IMR-90 (cell line): ENCODE measurements around the gene CERS6. TPM values are rescaled to one million over a fixed set of nuclear protein-coding genes. Genes with fewer than 3 reads are reported as not detected.

Source experiments
- ATAC-seq: fragments of 200-7000 bp; cut with Tn5 transposase; 2 replicates; pipeline ENCODE4 v1.9.1; 2020; ENCODE audit warnings: low read depth, mild to moderate bottlenecking, moderate library complexity
- BruUV-seq: library from RNA; stranded (reverse); fragments of 400-500 nt; replicated peaks from 2 replicates; lab custom pipeline; 2021; lab: Mats Ljungman, UMichigan
- CTCF ChIA-PET: fragments of 300-600 bp; formaldehyde crosslinking; extraction: SDS; loops from one replicate; lab custom pipeline; 2021; ENCODE audit warnings: antibody characterized with exemption; lab: Yijun Ruan, JAX
- POLR2A ChIA-PET: fragments of 300-600 bp; sonication (Branson Sonifier 250); formaldehyde crosslinking; loops from one replicate; lab custom pipeline; 2022; ENCODE audit warnings: antibody characterized with exemption; ENCODE audit not compliant: unreplicated experiment; lab: Charles Lee
- DNase-seq: peaks from one replicate; pipeline ENCODE4 v3.0.0; 2013
- H2AFZ ChIP-seq: replicated peaks from 2 replicates; pipeline ENCODE3; 2013; ENCODE audit warnings: low read length, mild to moderate bottlenecking; ENCODE audit not compliant: poor library complexity
- H2AK5ac ChIP-seq: 2 replicates; pipeline ENCODE4 v1.6.1; 2013; ENCODE audit warnings: low read depth, low read length, inconsistent platforms
- H2AK9ac ChIP-seq: replicated peaks from 2 replicates; pipeline ENCODE3; 2013; ENCODE audit warnings: mild to moderate bottlenecking, low read depth, low read length, moderate library complexity; ENCODE audit not compliant: poor library complexity
- H2BK120ac ChIP-seq: 2 replicates; pipeline ENCODE4 v1.6.1; 2013; ENCODE audit warnings: low read depth, low read length, inconsistent platforms
- H2BK15ac ChIP-seq: 3 replicates; pipeline ENCODE4 v1.6.1; 2013; ENCODE audit warnings: low read depth, low read length, inconsistent platforms
- H2BK20ac ChIP-seq: 2 replicates; pipeline ENCODE4 v1.6.1; 2013; ENCODE audit warnings: low read depth, mild to moderate bottlenecking, inconsistent platforms, low read length, moderate library complexity
- H2BK5ac ChIP-seq: 2 replicates; pipeline ENCODE4 v1.6.1; 2013; ENCODE audit warnings: mild to moderate bottlenecking, low read depth, low read length, inconsistent platforms; ENCODE audit not compliant: poor library complexity, severe bottlenecking
- H3K14ac ChIP-seq: replicated peaks from 2 replicates; pipeline ENCODE4 v1.6.1; 2013; ENCODE audit warnings: low read depth, low read length, inconsistent platforms
- H3K18ac ChIP-seq: 2 replicates; pipeline ENCODE4 v1.6.1; 2013; ENCODE audit warnings: low read depth, low read length, control low read depth
- H3K23ac ChIP-seq: 2 replicates; pipeline ENCODE4 v1.6.1; 2013; ENCODE audit warnings: low read depth, low read length, inconsistent platforms
- H3K27ac ChIP-seq: 2 replicates; pipeline ENCODE4 v1.5.1; 2013; ENCODE audit warnings: mild to moderate bottlenecking, control low read depth, low read length; ENCODE audit not compliant: insufficient read depth
- H3K27me3 ChIP-seq: 2 replicates; pipeline ENCODE4 v1.6.1; 2013; ENCODE audit warnings: low read length; ENCODE audit not compliant: control insufficient read depth, insufficient read depth
- H3K36me3 ChIP-seq: 2 replicates; pipeline ENCODE4 v1.6.1; 2013; ENCODE audit warnings: low read length, mixed read lengths; ENCODE audit not compliant: control insufficient read depth, insufficient read depth
- H3K4ac ChIP-seq: 2 replicates; pipeline ENCODE4 v1.6.1; 2013; ENCODE audit warnings: low read depth, low read length, inconsistent platforms
- H3K4me1 ChIP-seq: 2 replicates; pipeline ENCODE4 v1.6.1; 2013; ENCODE audit warnings: low read length, mixed read lengths; ENCODE audit not compliant: control insufficient read depth, insufficient read depth
- H3K4me2 ChIP-seq: 2 replicates; pipeline ENCODE4 v1.6.1; 2013; ENCODE audit warnings: low read depth, mild to moderate bottlenecking, control low read depth, low read length, moderate library complexity
- H3K4me3 ChIP-seq: 2 replicates; pipeline ENCODE4 v1.5.1; 2013; ENCODE audit warnings: low read depth, mild to moderate bottlenecking, control low read depth, low read length, moderate library complexity; ENCODE audit not compliant: insufficient read depth
- H3K56ac ChIP-seq: 2 replicates; pipeline ENCODE4 v1.6.1; 2013; ENCODE audit warnings: low read length, inconsistent platforms; ENCODE audit not compliant: insufficient read depth; ENCODE audit errors: extremely low read depth
- H3K79me1 ChIP-seq, 2 experiments: 2 replicates each; pipeline ENCODE4 v1.6.1; 2013; ENCODE audit warnings: low read length in 2 of 2, inconsistent platforms in 1 of 2, low read depth in 1 of 2
- H3K9ac ChIP-seq: 2 replicates; pipeline ENCODE4 v1.6.1; 2013; ENCODE audit warnings: low read depth, low read length, control low read depth
- H3K9me1 ChIP-seq: 2 replicates; pipeline ENCODE4 v1.6.1; 2013; ENCODE audit warnings: low read length, inconsistent platforms; ENCODE audit not compliant: insufficient read depth
- H3K9me3 ChIP-seq: 2 replicates; pipeline ENCODE4 v1.6.1; 2013; ENCODE audit warnings: low read length; ENCODE audit not compliant: control insufficient read depth, insufficient read depth
- H4K20me1 ChIP-seq: 2 replicates; pipeline ENCODE4 v1.6.1; 2013; ENCODE audit warnings: low read length, inconsistent platforms; ENCODE audit not compliant: insufficient read depth
- H4K5ac ChIP-seq: 2 replicates; pipeline ENCODE4 v1.6.1; 2013; ENCODE audit warnings: mild to moderate bottlenecking, low read depth, low read length, control low read depth
- H4K8ac ChIP-seq, 2 experiments: 2 replicates each; pipeline ENCODE4 v1.6.1; 2013; ENCODE audit warnings: low read depth in 2 of 2, low read length in 2 of 2, control low read depth in 1 of 2, inconsistent platforms in 1 of 2
- H4K91ac ChIP-seq: 2 replicates; pipeline ENCODE4 v1.6.1; 2013; ENCODE audit warnings: low read depth, low read length, inconsistent platforms; ENCODE audit not compliant: insufficient read depth
- FOS ChIP-seq: fragments of 150-350 bp; IDR thresholded peaks from 2 replicates; pipeline ENCODE4 v1.6.1; 2016; ENCODE audit warnings: low read depth, low read length
- MXI1 ChIP-seq: IDR thresholded peaks from 2 replicates; pipeline ENCODE4 v1.6.1; 2012; ENCODE audit warnings: low read depth, mild to moderate bottlenecking, low read length, moderate library complexity, borderline replicate concordance
- NFE2L2 ChIP-seq: fragments of 150-350 bp; IDR thresholded peaks from 2 replicates; pipeline ENCODE4 v1.6.1; 2016; ENCODE audit warnings: low read depth, mild to moderate bottlenecking, low read length
- POLR2A ChIP-seq: IDR thresholded peaks from 2 replicates; pipeline ENCODE4 v1.6.1; 2012; ENCODE audit warnings: mild to moderate bottlenecking, low read depth, low read length
- RAD21 ChIP-seq: IDR thresholded peaks from 2 replicates; pipeline ENCODE4 v1.6.1; 2012; ENCODE audit warnings: low read length, improper control_type of control experiment
- RCOR1 ChIP-seq: IDR thresholded peaks from 2 replicates; pipeline ENCODE4 v1.6.1; 2012; ENCODE audit warnings: mild to moderate bottlenecking, low read length, improper control_type of control experiment; ENCODE audit not compliant: insufficient replicate concordance
- WGBS, 2 experiments: methylation state at CpG; one replicate each; pipeline versions ENCODE4 v1.1.5 to v1.1.7; 2013; ENCODE audit warnings: missing lambda C conversion rate in 2 of 2; ENCODE audit not compliant: insufficient read length in 1 of 2; ENCODE audit errors: extremely low coverage in 2 of 2; 5-methylcytosine and 5-hydroxymethylcytosine counted together
- dilution Hi-C: fragments of 300-500 bp; cut with HindIII; formaldehyde crosslinking; loops from one replicate; pipeline ENCODE4 v1.14.3; 2018; ENCODE audit warnings: low sequenced_read_pairs; ENCODE audit not compliant: unreplicated experiment
- in situ Hi-C: fragments of 300-500 bp; cut with MboI; formaldehyde crosslinking; loops from 3 replicates; pipeline ENCODE4 v1.14.3; 2019; ENCODE audit warnings: low sequenced_read_pairs, inconsistent platforms, mixed read lengths
- intact Hi-C: fragments of 100-400 bp; cut with micrococcal nuclease; formaldehyde crosslinking; loops from 2 replicates; pipeline ENCODE4 v1.10.0; 2022
- polyA plus RNA-seq, 3 experiments: library from polyadenylated mRNA; depleted of rRNA; stranded (reverse); fragments of >200 nt; gene quantifications; 2 replicates each; pipeline ENCODE4 v1.2.3, GENCODE V29; 2012; ENCODE audit warnings: low replicate concordance in 1 of 3
- total RNA-seq: library from RNA; depleted of rRNA; stranded (reverse); fragments of >200 nt; gene quantifications from 2 replicates; pipeline ENCODE4 v1.2.3, GENCODE V29; 2012
- TF ChIP-seq, protein P1 (sequence below): fragments of 150-350 bp; IDR thresholded peaks from 2 replicates; pipeline ENCODE4 v1.6.1; 2016; ENCODE audit warnings: low read depth, mild to moderate bottlenecking, low read length, moderate library complexity, borderline replicate concordance
- TF ChIP-seq, protein P2 (sequence below): fragments of 150-350 bp; IDR thresholded peaks from 2 replicates; pipeline ENCODE4 v1.6.1; 2017; ENCODE audit warnings: mild to moderate bottlenecking, antibody characterized with exemption, low read length, low read depth
- TF ChIP-seq, protein P3 (sequence below): conservative IDR thresholded peaks from 2 replicates; pipeline ENCODE4 v1.5.1; 2012; ENCODE audit warnings: mild to moderate bottlenecking, low read depth, low read length, improper control_type of control experiment

Gene CERS6
- total and polyA plus RNA-seq, 2 of the 4 experiments (the other 2 are of a cell fraction): 2.1 to 5.7 TPM

DNA sequence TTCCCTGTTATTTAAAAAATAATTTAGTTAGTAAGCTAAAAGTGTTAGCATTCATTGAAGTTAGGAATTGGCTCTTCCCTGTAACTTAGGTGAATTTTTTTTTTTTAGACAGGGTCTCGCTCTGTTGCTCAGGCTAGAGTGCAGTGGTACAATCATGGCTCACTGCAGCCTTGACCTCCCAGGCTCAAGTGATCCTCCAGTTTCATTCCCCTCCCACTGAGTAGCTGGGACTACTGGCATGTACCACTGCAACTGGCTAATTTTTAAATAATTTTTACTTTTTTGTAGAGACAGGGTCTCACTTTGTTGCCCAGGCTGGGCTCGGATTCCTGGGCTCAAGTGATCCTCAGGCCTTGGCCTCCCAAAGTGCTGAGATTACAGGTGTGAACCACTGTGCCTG, 66.4 kb downstream of the CERS6 start:
- H3K9ac ChIP-seq: no peak overlapping the region
- intact Hi-C loops (no loop called here), in situ Hi-C loops (no loop called here), dilution Hi-C loops (no loop called here)
- DNase-seq (no peak), ATAC-seq (no peak)
- H3K27ac ChIP-seq: no peak overlapping the region
- H2BK120ac ChIP-seq: no peak overlapping the region
- H3K56ac ChIP-seq: no peak overlapping the region
- no peak overlapping the region for H4K91ac ChIP-seq
- no peak overlapping the region for H2AK9ac ChIP-seq
- H3K4me3 ChIP-seq: no peak overlapping the region
- no peak overlapping the region for H2BK20ac ChIP-seq
- no peak for TF ChIP-seq POLR2A
- TF ChIP-seq FOS: no peak
- TF ChIP-seq RAD21: no peak
- TF ChIP-seq, protein P1, sequence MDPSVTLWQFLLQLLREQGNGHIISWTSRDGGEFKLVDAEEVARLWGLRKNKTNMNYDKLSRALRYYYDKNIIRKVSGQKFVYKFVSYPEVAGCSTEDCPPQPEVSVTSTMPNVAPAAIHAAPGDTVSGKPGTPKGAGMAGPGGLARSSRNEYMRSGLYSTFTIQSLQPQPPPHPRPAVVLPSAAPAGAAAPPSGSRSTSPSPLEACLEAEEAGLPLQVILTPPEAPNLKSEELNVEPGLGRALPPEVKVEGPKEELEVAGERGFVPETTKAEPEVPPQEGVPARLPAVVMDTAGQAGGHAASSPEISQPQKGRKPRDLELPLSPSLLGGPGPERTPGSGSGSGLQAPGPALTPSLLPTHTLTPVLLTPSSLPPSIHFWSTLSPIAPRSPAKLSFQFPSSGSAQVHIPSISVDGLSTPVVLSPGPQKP: no peak
- TF ChIP-seq MXI1: no peak
- TF ChIP-seq, protein P2, sequence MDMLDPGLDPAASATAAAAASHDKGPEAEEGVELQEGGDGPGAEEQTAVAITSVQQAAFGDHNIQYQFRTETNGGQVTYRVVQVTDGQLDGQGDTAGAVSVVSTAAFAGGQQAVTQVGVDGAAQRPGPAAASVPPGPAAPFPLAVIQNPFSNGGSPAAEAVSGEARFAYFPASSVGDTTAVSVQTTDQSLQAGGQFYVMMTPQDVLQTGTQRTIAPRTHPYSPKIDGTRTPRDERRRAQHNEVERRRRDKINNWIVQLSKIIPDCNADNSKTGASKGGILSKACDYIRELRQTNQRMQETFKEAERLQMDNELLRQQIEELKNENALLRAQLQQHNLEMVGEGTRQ: no peak
- TF ChIP-seq, protein P3, sequence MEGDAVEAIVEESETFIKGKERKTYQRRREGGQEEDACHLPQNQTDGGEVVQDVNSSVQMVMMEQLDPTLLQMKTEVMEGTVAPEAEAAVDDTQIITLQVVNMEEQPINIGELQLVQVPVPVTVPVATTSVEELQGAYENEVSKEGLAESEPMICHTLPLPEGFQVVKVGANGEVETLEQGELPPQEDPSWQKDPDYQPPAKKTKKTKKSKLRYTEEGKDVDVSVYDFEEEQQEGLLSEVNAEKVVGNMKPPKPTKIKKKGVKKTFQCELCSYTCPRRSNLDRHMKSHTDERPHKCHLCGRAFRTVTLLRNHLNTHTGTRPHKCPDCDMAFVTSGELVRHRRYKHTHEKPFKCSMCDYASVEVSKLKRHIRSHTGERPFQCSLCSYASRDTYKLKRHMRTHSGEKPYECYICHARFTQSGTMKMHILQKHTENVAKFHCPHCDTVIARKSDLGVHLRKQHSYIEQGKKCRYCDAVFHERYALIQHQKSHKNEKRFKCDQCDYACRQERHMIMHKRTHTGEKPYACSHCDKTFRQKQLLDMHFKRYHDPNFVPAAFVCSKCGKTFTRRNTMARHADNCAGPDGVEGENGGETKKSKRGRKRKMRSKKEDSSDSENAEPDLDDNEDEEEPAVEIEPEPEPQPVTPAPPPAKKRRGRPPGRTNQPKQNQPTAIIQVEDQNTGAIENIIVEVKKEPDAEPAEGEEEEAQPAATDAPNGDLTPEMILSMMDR: no peak
- no peak for TF ChIP-seq RCOR1
- TF ChIP-seq NFE2L2: no peak
- BruUV-seq: no TSS peak
- no peaks in the 10 kb centered on the region for H3K36me3 ChIP-seq
- 75% methylated on average over 1 of the region's 2 CpGs; no CpG with 5 or more reads in 1 of the 2 experiments for WGBS, 2 experiments
- H2BK5ac ChIP-seq: no peak overlapping the region
- peaks cover 9% of the 10 kb centered on the region for H3K4me1 ChIP-seq
- H2BK15ac ChIP-seq: no peak overlapping the region
- no peak overlapping the region for H4K8ac ChIP-seq
- no peaks in the 10 kb centered on the region for H3K9me3 ChIP-seq
- no peak overlapping the region for H3K4ac ChIP-seq
- H3K4me2 ChIP-seq: no peak overlapping the region
- H4K20me1 ChIP-seq: no peaks in the 10 kb centered on the region
- H3K14ac ChIP-seq: no peak overlapping the region
- H2AK5ac ChIP-seq: no peak overlapping the region
- ChIA-PET POLR2A (no interaction called here), CTCF (no interaction called here)
- 0 out of 4 replicates have a peak, but pooled peaks cover 0 to 5% of the 10 kb centered on the region in 2 experiments for H3K79me1 ChIP-seq
- H3K18ac ChIP-seq: no peak overlapping the region
- no peaks in the 10 kb centered on the region for H3K9me1 ChIP-seq
- H3K23ac ChIP-seq: no peak overlapping the region
- no peak overlapping the region for H2AFZ ChIP-seq
- no peak overlapping the region for H4K5ac ChIP-seq
- H3K27me3 ChIP-seq: no peaks in the 10 kb centered on the region
